IMR-90 (cell line): ENCODE results near the gene POLR2C.

Source experiments
- CEBPB ChIP-seq: IDR thresholded peaks from 2 replicates; pipeline ENCODE4 v1.6.1; 2012; ENCODE audit warnings: low read depth, low read length, improper control_type of control experiment
- CHD1 ChIP-seq: IDR thresholded peaks from 2 replicates; pipeline ENCODE4 v1.6.1; 2012; ENCODE audit warnings: low read depth, low read length, improper control_type of control experiment
- FOS ChIP-seq: fragments of 150-350 bp; IDR thresholded peaks from 2 replicates; pipeline ENCODE4 v1.6.1; 2016; ENCODE audit warnings: low read depth, low read length
- MAFK ChIP-seq: IDR thresholded peaks from 2 replicates; pipeline ENCODE4 v1.6.1; 2012; ENCODE audit warnings: low read depth, low read length, improper control_type of control experiment
- MAZ ChIP-seq: IDR thresholded peaks from 2 replicates; pipeline ENCODE4 v1.6.1; 2012; ENCODE audit warnings: low read depth, mild to moderate bottlenecking, low read length, improper control_type of control experiment, moderate library complexity, borderline replicate concordance
- MXI1 ChIP-seq: IDR thresholded peaks from 2 replicates; pipeline ENCODE4 v1.6.1; 2012; ENCODE audit warnings: low read depth, mild to moderate bottlenecking, low read length, moderate library complexity, borderline replicate concordance
- POLR2A ChIP-seq: IDR thresholded peaks from 2 replicates; pipeline ENCODE4 v1.6.1; 2012; ENCODE audit warnings: mild to moderate bottlenecking, low read depth, low read length
- RAD21 ChIP-seq: IDR thresholded peaks from 2 replicates; pipeline ENCODE4 v1.6.1; 2012; ENCODE audit warnings: low read length, improper control_type of control experiment
- RCOR1 ChIP-seq: IDR thresholded peaks from 2 replicates; pipeline ENCODE4 v1.6.1; 2012; ENCODE audit warnings: mild to moderate bottlenecking, low read length, improper control_type of control experiment; ENCODE audit not compliant: insufficient replicate concordance
- RFX5 ChIP-seq: IDR thresholded peaks from 2 replicates; pipeline ENCODE4 v1.8.0; 2012; ENCODE audit warnings: low read depth, mild to moderate bottlenecking, low read length, moderate library complexity
- TF ChIP-seq, protein P1 (sequence below): conservative IDR thresholded peaks from 2 replicates; pipeline ENCODE4 v1.5.1; 2012; ENCODE audit warnings: mild to moderate bottlenecking, low read depth, low read length, improper control_type of control experiment
- TF ChIP-seq, protein P2 (sequence below): fragments of 150-350 bp; IDR thresholded peaks from 2 replicates; pipeline ENCODE4 v1.6.1; 2016; ENCODE audit warnings: low read depth, mild to moderate bottlenecking, low read length, moderate library complexity, borderline replicate concordance
- TF ChIP-seq, protein P3 (sequence below): fragments of 150-350 bp; IDR thresholded peaks from 2 replicates; pipeline ENCODE4 v1.6.1; 2017; ENCODE audit warnings: mild to moderate bottlenecking, antibody characterized with exemption, low read length, low read depth

GRCh38 chr16:57518520-57518919, 56.0 kb downstream of the POLR2C start:
- TF ChIP-seq, protein P1, sequence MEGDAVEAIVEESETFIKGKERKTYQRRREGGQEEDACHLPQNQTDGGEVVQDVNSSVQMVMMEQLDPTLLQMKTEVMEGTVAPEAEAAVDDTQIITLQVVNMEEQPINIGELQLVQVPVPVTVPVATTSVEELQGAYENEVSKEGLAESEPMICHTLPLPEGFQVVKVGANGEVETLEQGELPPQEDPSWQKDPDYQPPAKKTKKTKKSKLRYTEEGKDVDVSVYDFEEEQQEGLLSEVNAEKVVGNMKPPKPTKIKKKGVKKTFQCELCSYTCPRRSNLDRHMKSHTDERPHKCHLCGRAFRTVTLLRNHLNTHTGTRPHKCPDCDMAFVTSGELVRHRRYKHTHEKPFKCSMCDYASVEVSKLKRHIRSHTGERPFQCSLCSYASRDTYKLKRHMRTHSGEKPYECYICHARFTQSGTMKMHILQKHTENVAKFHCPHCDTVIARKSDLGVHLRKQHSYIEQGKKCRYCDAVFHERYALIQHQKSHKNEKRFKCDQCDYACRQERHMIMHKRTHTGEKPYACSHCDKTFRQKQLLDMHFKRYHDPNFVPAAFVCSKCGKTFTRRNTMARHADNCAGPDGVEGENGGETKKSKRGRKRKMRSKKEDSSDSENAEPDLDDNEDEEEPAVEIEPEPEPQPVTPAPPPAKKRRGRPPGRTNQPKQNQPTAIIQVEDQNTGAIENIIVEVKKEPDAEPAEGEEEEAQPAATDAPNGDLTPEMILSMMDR: no peak
- TF ChIP-seq MAFK (no peak), RCOR1 (no peak), POLR2A (no peak), CHD1 (no peak), MAZ (no peak), MXI1 (no peak), RFX5 (no peak), RAD21 (no peak), FOS (no peak), CEBPB (no peak)
- TF ChIP-seq, protein P2, sequence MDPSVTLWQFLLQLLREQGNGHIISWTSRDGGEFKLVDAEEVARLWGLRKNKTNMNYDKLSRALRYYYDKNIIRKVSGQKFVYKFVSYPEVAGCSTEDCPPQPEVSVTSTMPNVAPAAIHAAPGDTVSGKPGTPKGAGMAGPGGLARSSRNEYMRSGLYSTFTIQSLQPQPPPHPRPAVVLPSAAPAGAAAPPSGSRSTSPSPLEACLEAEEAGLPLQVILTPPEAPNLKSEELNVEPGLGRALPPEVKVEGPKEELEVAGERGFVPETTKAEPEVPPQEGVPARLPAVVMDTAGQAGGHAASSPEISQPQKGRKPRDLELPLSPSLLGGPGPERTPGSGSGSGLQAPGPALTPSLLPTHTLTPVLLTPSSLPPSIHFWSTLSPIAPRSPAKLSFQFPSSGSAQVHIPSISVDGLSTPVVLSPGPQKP: no peak
- TF ChIP-seq, protein P3, sequence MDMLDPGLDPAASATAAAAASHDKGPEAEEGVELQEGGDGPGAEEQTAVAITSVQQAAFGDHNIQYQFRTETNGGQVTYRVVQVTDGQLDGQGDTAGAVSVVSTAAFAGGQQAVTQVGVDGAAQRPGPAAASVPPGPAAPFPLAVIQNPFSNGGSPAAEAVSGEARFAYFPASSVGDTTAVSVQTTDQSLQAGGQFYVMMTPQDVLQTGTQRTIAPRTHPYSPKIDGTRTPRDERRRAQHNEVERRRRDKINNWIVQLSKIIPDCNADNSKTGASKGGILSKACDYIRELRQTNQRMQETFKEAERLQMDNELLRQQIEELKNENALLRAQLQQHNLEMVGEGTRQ: no peak
